HepG2 (cell line): ENCODE measurements around the gene LLGL1. TPM values are rescaled to one million over a fixed set of nuclear protein-coding genes. Genes with fewer than 3 reads are reported as not detected.
A peak's percentile ranks its signal among the peaks of the same experiment; 100 is the strongest.

ENCODE experiments used
- ASH2L ChIP-seq: fragments of 300-600, 200-600 bp; sonication (generic); IDR thresholded peaks from 2 replicates; pipeline ENCODE4 v1.7.0; 2017; ENCODE audit warnings: low read depth, mild to moderate bottlenecking, moderate library complexity, mixed read lengths, low read length; ENCODE audit not compliant: insufficient read length
- CBX5 ChIP-seq: sonication (generic); formaldehyde crosslinking; IDR thresholded peaks from 2 replicates; pipeline ENCODE4 v1.4.0; 2020; ENCODE audit warnings: missing genetic modification reagents, borderline replicate concordance
- EP300 ChIP-seq, 3 experiments: sonication (generic) in 1 of 3; formaldehyde crosslinking in 1 of 3; IDR thresholded peaks; 2 replicates each; pipeline versions ENCODE4 v1.5.1 to v1.6.1; 2011 to 2020; ENCODE audit warnings: low read depth in 2 of 3, low read length in 2 of 3, borderline replicate concordance in 1 of 3, improper control_type of control experiment in 1 of 3, mild to moderate bottlenecking in 1 of 3, missing genetic modification reagents in 1 of 3, moderate library complexity in 1 of 3
- ISL2 ChIP-seq: sonication (generic); formaldehyde crosslinking; IDR thresholded peaks from 2 replicates; pipeline ENCODE4 v1.5.0; 2020; ENCODE audit warnings: missing genetic modification reagents
- KLF15 ChIP-seq: sonication (generic); formaldehyde crosslinking; IDR thresholded peaks from 2 replicates; pipeline ENCODE4 v1.8.1; 2023; ENCODE audit warnings: borderline replicate concordance, mild to moderate bottlenecking, inconsistent platforms, missing genetic modification reagents, mixed read lengths
- RAD21 ChIP-seq: fragments of 450-650 bp; formaldehyde crosslinking; IDR thresholded peaks from 2 replicates; pipeline ENCODE4 v1.5.0; 2020; ENCODE audit warnings: mild to moderate bottlenecking
- SAFB2 ChIP-seq: sonication (generic); formaldehyde crosslinking; IDR thresholded peaks from 2 replicates; pipeline ENCODE4 v1.5.1; 2020; ENCODE audit warnings: missing genetic modification reagents, low read depth, mild to moderate bottlenecking, borderline replicate concordance
- TGIF2 ChIP-seq: IDR thresholded peaks from 2 replicates; pipeline ENCODE4 v1.6.1; 2016; ENCODE audit warnings: control low read depth, missing compliant biosample characterization
- TMF1 ChIP-seq: sonication (generic); formaldehyde crosslinking; IDR thresholded peaks from 2 replicates; pipeline ENCODE4 v1.8.1; 2022; ENCODE audit warnings: low read depth, missing genetic modification reagents
- ZBTB7B ChIP-seq: sonication (generic); formaldehyde crosslinking; IDR thresholded peaks from 2 replicates; pipeline ENCODE4 v1.4.0; 2020; ENCODE audit warnings: missing genetic modification reagents
- ZNF274 ChIP-seq: sonication (generic); formaldehyde crosslinking; IDR thresholded peaks from 2 replicates; pipeline ENCODE4 v1.5.1; 2020; ENCODE audit warnings: mild to moderate bottlenecking, missing genetic modification reagents
- ZNF550 ChIP-seq: sonication (generic); formaldehyde crosslinking; IDR thresholded peaks from 2 replicates; pipeline ENCODE4 v1.4.0; 2020; ENCODE audit warnings: mild to moderate bottlenecking, missing genetic modification reagents, borderline replicate concordance
- ZNF775 ChIP-seq: sonication (generic); formaldehyde crosslinking; IDR thresholded peaks from 2 replicates; pipeline ENCODE4 v1.4.0; 2020; ENCODE audit warnings: missing genetic modification reagents, mild to moderate bottlenecking, moderate library complexity, borderline replicate concordance
- polyA plus RNA-seq, 8 experiments: library from polyadenylated mRNA; depleted of rRNA in 3 of 8; stranded (reverse) in 7 of 8; unstranded in 1 of 8; fragments of >200 nt; fragmentation: Illumina TruSeq in 4 of 8; extraction: Trizol in 4 of 8; gene quantifications; 2 replicates each; pipeline versions ENCODE4 v1.2.1 to v1.2.3, GENCODE V29; 2011 to 2016; ENCODE audit warnings: low read depth in 4 of 8, missing spikeins in 1 of 8, mixed read lengths in 1 of 8; ENCODE audit not compliant: insufficient read depth in 1 of 8
- total RNA-seq, 5 experiments: library from RNA; depleted of rRNA; stranded (reverse); fragments of >200 nt; fragmentation: Illumina TruSeq; extraction: Trizol; gene quantifications; 2 replicates each; pipeline ENCODE4 v1.2.3, GENCODE V29; 2016; ENCODE audit warnings: low read depth in 1 of 5
- TF ChIP-seq, protein P1 (sequence below): sonication (generic); formaldehyde crosslinking; IDR thresholded peaks from one replicate; pipeline ENCODE4 v1.5.1; 2020; ENCODE audit warnings: mild to moderate bottlenecking, missing genetic modification reagents; ENCODE audit errors: not compliant biosample characterization
- TF ChIP-seq, protein P2 (sequence below): sonication (generic); formaldehyde crosslinking; IDR thresholded peaks from 2 replicates; pipeline ENCODE4 v1.4.0; 2020; ENCODE audit warnings: low read depth, mild to moderate bottlenecking, missing genetic modification reagents
- TF ChIP-seq, protein P3 (sequence below): sonication (generic); formaldehyde crosslinking; IDR thresholded peaks from 2 replicates; pipeline ENCODE4 v1.8.1; 2022; ENCODE audit warnings: mild to moderate bottlenecking, missing genetic modification reagents

The LLGL1 gene
- total and polyA plus RNA-seq, 2 of the 13 experiments (the other 11 are each of a cell fraction or from before 2014, with no cell fraction given), result 15.0 to 15.3 TPM

DNA sequence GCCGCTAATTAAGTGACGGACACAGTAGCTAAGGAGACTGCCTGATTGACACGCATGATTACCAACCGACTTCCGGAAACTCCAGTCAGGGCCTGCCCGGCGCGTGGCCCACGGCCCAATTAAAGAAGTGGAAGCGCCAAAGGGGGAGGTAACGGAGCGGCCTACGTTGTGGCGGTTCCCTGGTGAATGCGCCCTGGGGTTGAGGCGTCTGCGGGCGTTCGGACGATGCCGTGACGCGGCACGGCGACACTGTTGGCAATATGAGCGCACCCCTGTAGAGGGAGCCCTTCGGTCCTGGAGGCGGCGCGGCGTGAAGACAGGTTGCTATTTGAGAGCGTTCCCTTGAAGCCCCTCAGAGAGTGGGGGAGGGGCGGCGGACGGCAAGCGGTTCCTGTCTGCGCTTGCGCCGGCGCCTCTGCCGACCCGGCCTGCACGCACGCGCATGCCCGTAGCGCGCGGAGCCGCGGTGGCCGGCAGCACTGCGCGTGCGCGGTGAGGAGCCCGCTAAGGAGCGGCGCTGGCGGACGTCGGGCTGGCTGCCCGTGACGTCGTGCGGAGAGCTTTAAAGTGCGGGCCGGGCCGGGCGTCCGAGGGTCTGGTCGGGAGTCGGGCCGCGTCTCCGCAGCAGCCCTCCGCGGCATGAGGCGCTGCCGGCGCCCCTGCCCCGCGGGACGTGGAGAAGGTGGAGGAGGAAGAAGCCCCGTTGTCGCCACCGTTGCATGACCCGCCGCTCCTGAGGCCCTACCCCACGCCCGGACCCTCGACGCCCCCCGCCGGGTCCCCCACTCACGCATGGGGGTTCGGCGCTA, 41.9 kb upstream of the LLGL1 start, which contains the start of gene ALKBH5 (continued):
- TF ChIP-seq, protein P1, sequence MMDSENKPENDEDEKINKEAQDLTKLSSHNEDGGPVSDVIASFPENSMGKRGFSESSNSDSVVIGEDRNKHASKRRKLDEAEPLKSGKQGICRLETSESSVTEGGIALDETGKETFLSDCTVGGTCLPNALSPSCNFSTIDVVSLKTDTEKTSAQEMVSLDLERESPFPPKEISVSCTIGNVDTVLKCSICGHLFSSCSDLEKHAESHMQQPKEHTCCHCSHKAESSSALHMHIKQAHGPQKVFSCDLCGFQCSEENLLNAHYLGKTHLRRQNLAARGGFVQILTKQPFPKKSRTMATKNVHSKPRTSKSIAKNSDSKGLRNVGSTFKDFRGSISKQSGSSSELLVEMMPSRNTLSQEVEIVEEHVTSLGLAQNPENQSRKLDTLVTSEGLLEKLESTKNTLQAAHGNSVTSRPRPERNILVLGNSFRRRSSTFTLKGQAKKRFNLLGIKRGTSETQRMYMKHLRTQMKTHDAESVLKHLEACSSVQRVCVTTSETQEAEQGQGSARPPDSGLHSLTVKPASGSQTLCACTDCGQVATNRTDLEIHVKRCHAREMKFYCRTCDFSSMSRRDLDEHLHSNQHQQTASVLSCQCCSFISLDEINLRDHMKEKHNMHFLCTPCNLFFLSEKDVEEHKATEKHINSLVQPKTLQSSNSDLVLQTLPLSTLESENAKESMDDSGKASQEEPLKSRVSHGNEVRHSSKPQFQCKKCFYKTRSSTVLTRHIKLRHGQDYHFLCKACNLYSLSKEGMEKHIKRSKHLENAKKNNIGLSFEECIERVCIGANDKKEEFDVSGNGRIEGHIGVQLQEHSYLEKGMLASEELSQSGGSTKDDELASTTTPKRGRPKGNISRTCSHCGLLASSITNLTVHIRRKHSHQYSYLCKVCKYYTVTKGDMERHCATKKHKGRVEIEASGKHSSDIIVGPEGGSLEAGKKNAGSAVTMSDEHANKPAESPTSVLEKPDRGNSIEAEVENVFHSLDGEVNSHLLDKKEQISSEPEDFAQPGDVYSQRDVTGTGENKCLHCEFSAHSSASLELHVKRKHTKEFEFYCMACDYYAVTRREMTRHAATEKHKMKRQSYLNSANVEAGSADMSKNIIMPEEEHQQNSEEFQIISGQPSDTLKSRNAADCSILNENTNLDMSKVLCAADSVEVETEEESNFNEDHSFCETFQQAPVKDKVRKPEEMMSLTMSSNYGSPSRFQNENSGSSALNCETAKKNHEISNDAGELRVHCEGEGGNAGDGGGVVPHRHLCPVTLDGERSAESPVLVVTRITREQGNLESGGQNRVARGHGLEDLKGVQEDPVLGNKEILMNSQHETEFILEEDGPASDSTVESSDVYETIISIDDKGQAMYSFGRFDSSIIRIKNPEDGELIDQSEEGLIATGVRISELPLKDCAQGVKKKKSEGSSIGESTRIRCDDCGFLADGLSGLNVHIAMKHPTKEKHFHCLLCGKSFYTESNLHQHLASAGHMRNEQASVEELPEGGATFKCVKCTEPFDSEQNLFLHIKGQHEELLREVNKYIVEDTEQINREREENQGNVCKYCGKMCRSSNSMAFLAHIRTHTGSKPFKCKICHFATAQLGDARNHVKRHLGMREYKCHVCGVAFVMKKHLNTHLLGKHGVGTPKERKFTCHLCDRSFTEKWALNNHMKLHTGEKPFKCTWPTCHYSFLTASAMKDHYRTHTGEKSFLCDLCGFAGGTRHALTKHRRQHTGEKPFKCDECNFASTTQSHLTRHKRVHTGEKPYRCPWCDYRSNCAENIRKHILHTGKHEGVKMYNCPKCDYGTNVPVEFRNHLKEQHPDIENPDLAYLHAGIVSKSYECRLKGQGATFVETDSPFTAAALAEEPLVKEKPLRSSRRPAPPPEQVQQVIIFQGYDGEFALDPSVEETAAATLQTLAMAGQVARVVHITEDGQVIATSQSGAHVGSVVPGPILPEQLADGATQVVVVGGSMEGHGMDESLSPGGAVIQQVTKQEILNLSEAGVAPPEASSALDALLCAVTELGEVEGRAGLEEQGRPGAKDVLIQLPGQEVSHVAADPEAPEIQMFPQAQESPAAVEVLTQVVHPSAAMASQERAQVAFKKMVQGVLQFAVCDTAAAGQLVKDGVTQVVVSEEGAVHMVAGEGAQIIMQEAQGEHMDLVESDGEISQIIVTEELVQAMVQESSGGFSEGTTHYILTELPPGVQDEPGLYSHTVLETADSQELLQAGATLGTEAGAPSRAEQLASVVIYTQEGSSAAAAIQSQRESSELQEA, result no peak
- peak; percentile 5; the same call in 1 of the 2 replicates for TF ChIP-seq ISL2 (CRISPR knock-in tag)
- TF ChIP-seq ZNF550 (CRISPR knock-in tag), result no peak
- no peak for TF ChIP-seq KLF15 (CRISPR knock-in tag)
- TF ChIP-seq RAD21 (CRISPR knock-in tag), result peak; percentile 46
- TF ChIP-seq, protein P2, sequence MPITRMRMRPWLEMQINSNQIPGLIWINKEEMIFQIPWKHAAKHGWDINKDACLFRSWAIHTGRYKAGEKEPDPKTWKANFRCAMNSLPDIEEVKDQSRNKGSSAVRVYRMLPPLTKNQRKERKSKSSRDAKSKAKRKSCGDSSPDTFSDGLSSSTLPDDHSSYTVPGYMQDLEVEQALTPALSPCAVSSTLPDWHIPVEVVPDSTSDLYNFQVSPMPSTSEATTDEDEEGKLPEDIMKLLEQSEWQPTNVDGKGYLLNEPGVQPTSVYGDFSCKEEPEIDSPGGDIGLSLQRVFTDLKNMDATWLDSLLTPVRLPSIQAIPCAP, result no peak
- peak; percentile 51; the same call in 1 of the 2 replicates for TF ChIP-seq TMF1 (CRISPR knock-in tag)
- TF ChIP-seq ASH2L, result peak; percentile 74
- no peak for TF ChIP-seq ZNF274 (CRISPR knock-in tag)
- TF ChIP-seq EP300 (IDR thresholded peaks at IDR 0.05; ENCODE audit: low read depth in 2 of 2, low read length in 2 of 2), result peak in 1 of 2 experiments; percentile 32; a peak in 1 of 4 replicates
- no peak for TF ChIP-seq EP300 (CRISPR knock-in tag; IDR thresholded peaks at IDR 0.05; ENCODE audit: borderline replicate concordance)
- TF ChIP-seq ZNF775, result no peak
- TF ChIP-seq SAFB2 (CRISPR knock-in tag), result no peak; the same call in 1 of the 2 replicates
- TF ChIP-seq, protein P3, sequence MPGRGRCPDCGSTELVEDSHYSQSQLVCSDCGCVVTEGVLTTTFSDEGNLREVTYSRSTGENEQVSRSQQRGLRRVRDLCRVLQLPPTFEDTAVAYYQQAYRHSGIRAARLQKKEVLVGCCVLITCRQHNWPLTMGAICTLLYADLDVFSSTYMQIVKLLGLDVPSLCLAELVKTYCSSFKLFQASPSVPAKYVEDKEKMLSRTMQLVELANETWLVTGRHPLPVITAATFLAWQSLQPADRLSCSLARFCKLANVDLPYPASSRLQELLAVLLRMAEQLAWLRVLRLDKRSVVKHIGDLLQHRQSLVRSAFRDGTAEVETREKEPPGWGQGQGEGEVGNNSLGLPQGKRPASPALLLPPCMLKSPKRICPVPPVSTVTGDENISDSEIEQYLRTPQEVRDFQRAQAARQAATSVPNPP, result no peak
- TF ChIP-seq ZBTB7B (CRISPR knock-in tag), result peak; percentile 81
- peak; percentile 50; the same call in 1 of the 2 replicates for TF ChIP-seq TGIF2 (CRISPR knock-in tag)
- 0 out of 2 replicates have a peak, but pooled peaks have one; percentile 37 for TF ChIP-seq CBX5 (CRISPR knock-in tag)
